ENCODE measurements around the gene TPBG. TPM values are rescaled to one million over a fixed set of nuclear protein-coding genes. Genes with fewer than 3 reads are reported as not detected.

The TPBG gene
- total RNA-seq, 1 donor from 2014 or later = 23.8 TPM

DNA sequence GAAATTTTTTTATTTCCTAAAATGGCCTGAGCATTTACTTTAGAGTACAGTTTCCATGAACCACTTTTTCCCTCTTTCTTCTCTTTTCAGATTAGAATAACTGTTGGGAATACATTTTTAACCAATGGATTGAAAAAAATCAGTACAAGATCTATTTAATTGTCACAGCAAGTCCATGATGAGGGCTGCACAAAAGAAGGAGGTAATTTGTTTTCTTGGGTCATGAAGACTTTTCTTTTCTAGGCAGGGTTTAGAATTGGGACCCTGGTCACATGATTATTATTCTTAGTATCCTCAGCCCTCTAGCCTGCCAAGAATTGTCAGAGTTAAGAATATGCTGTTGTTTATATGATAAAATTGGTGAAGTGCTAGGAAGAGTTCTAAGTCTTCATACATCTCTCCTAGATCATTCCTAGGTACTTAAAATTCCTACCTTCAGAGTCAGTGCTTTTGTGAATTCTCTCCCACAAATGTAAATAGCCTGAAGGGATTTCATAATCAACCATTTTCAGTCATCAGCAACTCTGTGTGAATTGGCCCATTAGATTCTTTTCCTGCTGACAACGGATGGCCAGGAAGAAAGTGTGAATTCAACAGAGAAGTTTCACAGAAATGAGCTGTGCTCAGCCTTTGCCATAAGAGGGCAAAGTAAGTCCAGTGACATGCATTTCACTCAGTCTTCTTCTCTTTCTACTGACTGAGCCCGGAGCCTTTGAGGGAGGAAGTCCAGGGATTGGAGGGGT, 32.4 kb upstream of the TPBG start:
- TF ChIP-seq POLR2A (IDR thresholded peaks at IDR 0.05) = no peak
- no peak for TF ChIP-seq POLR2AphosphoS5 (IDR thresholded peaks at IDR 0.05; ENCODE audit: insufficient read depth in 1 of 2, low read depth in 1 of 2)
- TF ChIP-seq, protein P1, sequence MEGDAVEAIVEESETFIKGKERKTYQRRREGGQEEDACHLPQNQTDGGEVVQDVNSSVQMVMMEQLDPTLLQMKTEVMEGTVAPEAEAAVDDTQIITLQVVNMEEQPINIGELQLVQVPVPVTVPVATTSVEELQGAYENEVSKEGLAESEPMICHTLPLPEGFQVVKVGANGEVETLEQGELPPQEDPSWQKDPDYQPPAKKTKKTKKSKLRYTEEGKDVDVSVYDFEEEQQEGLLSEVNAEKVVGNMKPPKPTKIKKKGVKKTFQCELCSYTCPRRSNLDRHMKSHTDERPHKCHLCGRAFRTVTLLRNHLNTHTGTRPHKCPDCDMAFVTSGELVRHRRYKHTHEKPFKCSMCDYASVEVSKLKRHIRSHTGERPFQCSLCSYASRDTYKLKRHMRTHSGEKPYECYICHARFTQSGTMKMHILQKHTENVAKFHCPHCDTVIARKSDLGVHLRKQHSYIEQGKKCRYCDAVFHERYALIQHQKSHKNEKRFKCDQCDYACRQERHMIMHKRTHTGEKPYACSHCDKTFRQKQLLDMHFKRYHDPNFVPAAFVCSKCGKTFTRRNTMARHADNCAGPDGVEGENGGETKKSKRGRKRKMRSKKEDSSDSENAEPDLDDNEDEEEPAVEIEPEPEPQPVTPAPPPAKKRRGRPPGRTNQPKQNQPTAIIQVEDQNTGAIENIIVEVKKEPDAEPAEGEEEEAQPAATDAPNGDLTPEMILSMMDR (IDR thresholded peaks at IDR 0.05) = no peak
- no peak for DNase-seq (ENCODE audit: extremely low spot score in 2 of 2)
- Histone ChIP-seq H3K27ac (no peak overlapping the region), H3K4me3 (no peak overlapping the region), H3K4me1 (peaks cover 9% of the 10 kb centered on the region), H3K9me3 (no peaks in the 10 kb centered on the region), H3K36me3 (no peaks in the 10 kb centered on the region), H3K27me3 (no peaks in the 10 kb centered on the region)
- intact Hi-C loops (cut with DNase I) = no loop called here

GRCh38 chr6:82333781-82334180, 29.8 kb upstream of the TPBG start:
- Histone ChIP-seq H3K27me3 (no peaks in the 10 kb centered on the region), H3K27ac (no peak overlapping the region), H3K36me3 (no peaks in the 10 kb centered on the region), H3K9me3 (no peaks in the 10 kb centered on the region), H3K4me3 (no peak overlapping the region), H3K4me1 (peaks cover 9% of the 10 kb centered on the region)
- intact Hi-C loops (cut with DNase I) = no loop called here
- no peak for DNase-seq (ENCODE audit: extremely low spot score in 2 of 2)
- no peak for TF ChIP-seq POLR2A (IDR thresholded peaks at IDR 0.05)
- TF ChIP-seq, protein P1 (IDR thresholded peaks at IDR 0.05) = no peak
- TF ChIP-seq POLR2AphosphoS5 (IDR thresholded peaks at IDR 0.05; ENCODE audit: insufficient read depth in 1 of 2, low read depth in 1 of 2) = no peak

- intact Hi-C loops (cut with DNase I) = no loop called here
- no peaks in the 10 kb centered on the region for H3K4me1 ChIP-seq
- no peaks in the 10 kb centered on the region for H3K9me3 ChIP-seq
- H3K4me3 ChIP-seq = no peak overlapping the region
- TF ChIP-seq POLR2AphosphoS5 (IDR thresholded peaks at IDR 0.05; ENCODE audit: insufficient read depth in 1 of 2, low read depth in 1 of 2) (no peak), POLR2A (IDR thresholded peaks at IDR 0.05) (no peak)
- TF ChIP-seq, protein P1 (IDR thresholded peaks at IDR 0.05) = no peak
- no peaks in the 10 kb centered on the region for H3K36me3 ChIP-seq
- no peak for DNase-seq (ENCODE audit: extremely low spot score in 2 of 2)
- H3K27me3 ChIP-seq = no peaks in the 10 kb centered on the region
- H3K27ac ChIP-seq = no peak overlapping the region
Measured at GRCh38 chr6:82337688-82338257, 25.8 kb upstream of the TPBG start.

DNA sequence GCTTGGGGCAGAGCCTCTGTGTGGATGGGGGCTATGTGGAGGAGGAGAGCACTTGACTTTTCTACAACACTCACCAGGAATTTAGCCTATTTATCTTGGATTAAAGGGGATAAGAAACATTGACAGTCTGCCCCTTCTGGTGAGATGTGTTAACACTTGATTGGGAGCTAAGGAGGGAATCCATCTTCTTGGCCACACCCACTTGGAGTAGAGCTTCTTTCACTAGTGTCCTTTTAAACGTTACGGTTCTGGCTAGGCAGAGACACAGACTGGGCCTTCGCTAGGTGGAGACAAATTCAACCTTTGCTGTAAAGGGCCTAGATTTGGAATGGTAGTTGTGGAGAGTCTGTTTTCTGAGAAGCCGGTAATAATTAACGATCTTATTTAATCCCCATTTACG, 15.5 kb upstream of the TPBG start:
- TF ChIP-seq POLR2A (IDR thresholded peaks at IDR 0.05) (no peak), POLR2AphosphoS5 (IDR thresholded peaks at IDR 0.05; ENCODE audit: insufficient read depth in 1 of 2, low read depth in 1 of 2) (no peak)
- TF ChIP-seq, protein P1 (IDR thresholded peaks at IDR 0.05) = no peak
- DNase-seq (ENCODE audit: extremely low spot score in 2 of 2) = no peak
- no peaks in the 10 kb centered on the region for H3K27me3 ChIP-seq
- H3K9me3 ChIP-seq = no peaks in the 10 kb centered on the region
- no peak overlapping the region for H3K4me3 ChIP-seq
- H3K36me3 ChIP-seq = no peaks in the 10 kb centered on the region
- intact Hi-C loops (cut with DNase I) = no loop called here
- no peaks in the 10 kb centered on the region for H3K4me1 ChIP-seq
- H3K27ac ChIP-seq = no peak overlapping the region

DNA sequence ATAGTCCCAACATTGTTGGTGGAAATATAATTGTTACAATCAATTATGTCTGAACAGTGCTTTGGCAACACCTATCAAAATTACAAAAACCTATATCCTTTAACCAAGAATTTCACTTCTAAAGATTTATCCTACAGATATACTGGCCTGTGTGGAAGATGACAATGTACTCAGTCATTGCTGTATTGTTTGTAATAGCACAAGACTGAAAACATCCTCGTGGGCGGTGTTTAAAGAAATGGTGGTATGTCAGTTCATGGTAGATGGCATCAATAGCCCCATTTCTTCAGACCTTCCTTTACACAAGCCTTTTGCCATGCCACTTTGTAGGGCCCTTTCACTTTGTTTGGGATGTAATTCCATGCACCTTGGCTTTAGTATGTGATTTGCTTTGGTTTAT, 9.8 kb upstream of the TPBG start:
- no peak for DNase-seq (ENCODE audit: extremely low spot score in 2 of 2)
- TF ChIP-seq POLR2A (IDR thresholded peaks at IDR 0.05) (no peak), POLR2AphosphoS5 (IDR thresholded peaks at IDR 0.05; ENCODE audit: insufficient read depth in 1 of 2, low read depth in 1 of 2) (no peak)
- TF ChIP-seq, protein P1 (IDR thresholded peaks at IDR 0.05) = no peak
- Histone ChIP-seq H3K4me1 (no peaks in the 10 kb centered on the region), H3K4me3 (no peak overlapping the region), H3K27ac (no peak overlapping the region), H3K9me3 (no peaks in the 10 kb centered on the region), H3K36me3 (no peaks in the 10 kb centered on the region), H3K27me3 (no peaks in the 10 kb centered on the region)
- intact Hi-C loops (cut with DNase I) = no loop called here

Measured in vagina (tissue), 2 donors.